H1 (cell line): ENCODE data around the gene ADAMTS20. TPM values are rescaled to one million over a fixed set of nuclear protein-coding genes. Genes with fewer than 3 reads are reported as not detected.

Experiments used
- CTCF ChIA-PET: fragments of 300-600 bp; sonication (Branson Sonifier 250); formaldehyde crosslinking; loops from one replicate; lab custom pipeline; 2021; ENCODE audit not compliant: partially characterized antibody; lab: Charles Lee
- POLR2A ChIA-PET: fragments of 300-600 bp; sonication (Branson Sonifier 250); formaldehyde crosslinking; loops from one replicate; lab custom pipeline; 2021; ENCODE audit warnings: inconsistent platforms; ENCODE audit not compliant: partially characterized antibody; lab: Charles Lee
- DNase-seq, 2 experiments: peaks; one replicate each; pipeline versions ENCODE4 v3.0.0 to v3.0.0-alpha.2; 2010 to 2022; ENCODE audit warnings: low spot score in 2 of 2, low read depth in 1 of 2, mixed read lengths in 1 of 2
- FAIRE-seq: peaks from 2 replicates; lab custom pipeline; 2011; peaks lifted over from hg19 to GRCh38; lab: Jason Lieb, UNC
- H2AFZ ChIP-seq: 2 replicates; pipeline ENCODE4 v1.8.1; 2012; ENCODE audit warnings: low read length, inconsistent platforms
- H2AK5ac ChIP-seq: 2 replicates; pipeline ENCODE4 v1.6.1; 2013; ENCODE audit warnings: low read depth, low read length
- H2BK120ac ChIP-seq: replicated peaks from 2 replicates; pipeline ENCODE3; 2013; ENCODE audit warnings: low read depth, low read length, inconsistent platforms
- H2BK12ac ChIP-seq: 2 replicates; pipeline ENCODE4 v1.6.1; 2013; ENCODE audit warnings: low read depth, low read length
- H2BK15ac ChIP-seq: 2 replicates; pipeline ENCODE4 v1.6.1; 2013; ENCODE audit warnings: low read length
- H2BK20ac ChIP-seq: 2 replicates; pipeline ENCODE4 v1.6.1; 2013; ENCODE audit warnings: low read length
- H2BK5ac ChIP-seq: 2 replicates; pipeline ENCODE4 v1.6.1; 2013; ENCODE audit warnings: low read depth, low read length
- H3K14ac ChIP-seq: 2 replicates; pipeline ENCODE4 v1.6.1; 2013; ENCODE audit warnings: inconsistent platforms; ENCODE audit not compliant: insufficient read length
- H3K18ac ChIP-seq: 2 replicates; pipeline ENCODE4 v1.6.1; 2013; ENCODE audit warnings: low read length; ENCODE audit errors: extremely low read depth
- H3K23ac ChIP-seq: 2 replicates; pipeline ENCODE4 v1.6.1; 2013; ENCODE audit warnings: inconsistent platforms; ENCODE audit not compliant: insufficient read length
- H3K23me2 ChIP-seq: 2 replicates; pipeline ENCODE4 v1.6.1; 2013; ENCODE audit warnings: low read depth, low read length
- H3K27ac ChIP-seq: 2 replicates; pipeline ENCODE4 v1.6.1; 2011; ENCODE audit warnings: low read depth, low read length, inconsistent platforms
- H3K27me3 ChIP-seq, 4 experiments: replicated peaks in 1 of 4; 1 replicate in 1 of 4; 2 replicates in 3 of 4; pipeline versions ENCODE4 v1.6.1 to v1.8.1; 2011 to 2013; ENCODE audit warnings: low read length in 3 of 4, mild to moderate bottlenecking in 3 of 4, inconsistent platforms in 2 of 4, mixed read lengths in 2 of 4, moderate library complexity in 1 of 4; ENCODE audit not compliant: control insufficient read depth in 3 of 4, insufficient read depth in 3 of 4; ENCODE audit errors: extremely low read depth in 1 of 4
- H3K36me3 ChIP-seq, 4 experiments: 2 replicates each; pipeline versions ENCODE4 v1.6.1 to v1.8.1; 2011 to 2013; ENCODE audit warnings: mild to moderate bottlenecking in 4 of 4, low read length in 3 of 4, moderate library complexity in 2 of 4, control low read depth in 1 of 4, inconsistent platforms in 1 of 4; ENCODE audit not compliant: insufficient read depth in 4 of 4, control insufficient read depth in 2 of 4
- H3K4ac ChIP-seq: replicated peaks from 2 replicates; pipeline ENCODE3; 2013; ENCODE audit warnings: low read length, low read depth, mixed read lengths, inconsistent platforms; ENCODE audit not compliant: insufficient read length
- H3K4me1 ChIP-seq, 4 experiments: replicated peaks in 1 of 4; 1 replicate in 1 of 4; 2 replicates in 3 of 4; pipeline versions ENCODE4 v1.6.1 to v1.8.1; 2011 to 2013; ENCODE audit warnings: low read length in 3 of 4, inconsistent platforms in 2 of 4, mixed read lengths in 1 of 4; ENCODE audit not compliant: insufficient read depth in 4 of 4, control insufficient read depth in 3 of 4
- H3K4me2 ChIP-seq, 2 experiments: 2 replicates each; pipeline versions ENCODE4 v1.6.1 to v1.8.1; 2011 to 2013; ENCODE audit warnings: low read depth in 2 of 2, low read length in 2 of 2, control low read depth in 1 of 2, inconsistent platforms in 1 of 2, mild to moderate bottlenecking in 1 of 2; ENCODE audit not compliant: insufficient read depth in 1 of 2
- H3K4me3 ChIP-seq, 4 experiments: fragments of 200-600, 300-600 bp in 1 of 4; sonication (generic), shearing (Covaris generic), sonication (Bioruptor Twin) in 1 of 4; 2 replicates each; pipeline versions ENCODE4 v1.5.1 to v1.8.1; 2011 to 2016; ENCODE audit warnings: low read length in 4 of 4, low read depth in 3 of 4, control low read depth in 2 of 4, inconsistent platforms in 2 of 4, mild to moderate bottlenecking in 2 of 4, mixed read lengths in 1 of 4, moderate library complexity in 1 of 4; ENCODE audit not compliant: insufficient read depth in 2 of 4; ENCODE audit errors: extremely low read depth in 1 of 4
- H3K56ac ChIP-seq: replicated peaks from 2 replicates; pipeline ENCODE3; 2013; ENCODE audit warnings: low read depth, mild to moderate bottlenecking, mixed read lengths, low read length, inconsistent platforms; ENCODE audit not compliant: insufficient read length
- H3K79me1 ChIP-seq: 2 replicates; pipeline ENCODE4 v1.6.1; 2013; ENCODE audit warnings: low read depth, low read length, control low read depth
- H3K79me2 ChIP-seq, 2 experiments: 2 replicates each; pipeline versions ENCODE4 v1.6.1 to v1.8.1; 2012 to 2013; ENCODE audit warnings: low read length in 2 of 2, mild to moderate bottlenecking in 2 of 2, inconsistent platforms in 1 of 2; ENCODE audit not compliant: insufficient read depth in 2 of 2, control insufficient read depth in 1 of 2
- H3K9ac ChIP-seq, 4 experiments: replicated peaks in 1 of 4; 1 replicate in 1 of 4; 2 replicates in 3 of 4; pipeline versions ENCODE4 v1.6.1 to v1.8.1; 2011 to 2013; ENCODE audit warnings: low read depth in 3 of 4, low read length in 3 of 4, control low read depth in 2 of 4, mild to moderate bottlenecking in 2 of 4, moderate library complexity in 2 of 4, inconsistent platforms in 1 of 4; ENCODE audit errors: extremely low read depth in 1 of 4
- H3K9me3 ChIP-seq, 2 experiments: 2 replicates each; pipeline versions ENCODE4 v1.6.1 to v1.8.1; 2012 to 2013; ENCODE audit warnings: mild to moderate bottlenecking in 2 of 2, moderate library complexity in 2 of 2, control low read depth in 1 of 2, inconsistent platforms in 1 of 2, low read depth in 1 of 2, low read length in 1 of 2, mixed read lengths in 1 of 2; ENCODE audit not compliant: insufficient read depth in 2 of 2
- H4K20me1 ChIP-seq, 2 experiments: replicated peaks in 1 of 2; 2 replicates each; pipeline versions ENCODE3 to v1.8.1; 2011 to 2013; ENCODE audit warnings: inconsistent platforms in 2 of 2, low read length in 2 of 2, mild to moderate bottlenecking in 1 of 2; ENCODE audit not compliant: insufficient read depth in 2 of 2, control insufficient read depth in 1 of 2
- H4K5ac ChIP-seq: 2 replicates; pipeline ENCODE4 v1.6.1; 2013; ENCODE audit warnings: low read length, low read depth, mixed read lengths, inconsistent platforms; ENCODE audit not compliant: insufficient read length
- H4K8ac ChIP-seq: 2 replicates; pipeline ENCODE4 v1.8.0; 2013; ENCODE audit warnings: mild to moderate bottlenecking, moderate library complexity, low read length, inconsistent platforms; ENCODE audit not compliant: insufficient read depth; ENCODE audit errors: extremely low read depth
- H4K91ac ChIP-seq: replicated peaks from 2 replicates; pipeline ENCODE3; 2013; ENCODE audit warnings: low read length, mixed read lengths, inconsistent platforms; ENCODE audit not compliant: insufficient read length
- RNF2 ChIP-seq: fragments of 200-900, 300-1000 bp; sonication (generic); IDR thresholded peaks from 2 replicates; pipeline ENCODE4 v1.7.1; 2016; ENCODE audit warnings: borderline replicate concordance, low read depth, mild to moderate bottlenecking, antibody characterized with exemption, low read length; ENCODE audit not compliant: poor library complexity, severe bottlenecking; ENCODE audit errors: missing control alignments
- SP2 ChIP-seq: IDR thresholded peaks from 2 replicates; pipeline ENCODE4 v1.6.1; 2012; ENCODE audit warnings: mild to moderate bottlenecking, low read length, inconsistent platforms
- WGBS, 2 experiments: shearing (Covaris generic) in 1 of 2; methylation state at CpG; one replicate each; pipeline versions ENCODE4 v1.1.6 to v1.1.7; 2013 to 2015; ENCODE audit warnings: low lambda C conversion rate in 2 of 2, mixed read lengths in 2 of 2, inconsistent platforms in 1 of 2, low coverage in 1 of 2, missing lambda C conversion rate in 1 of 2; ENCODE audit not compliant: insufficient replicate concordance in 2 of 2, insufficient coverage in 1 of 2, insufficient read length in 1 of 2; ENCODE audit errors: extremely low coverage in 1 of 2, missing lambda C conversion rate in 1 of 2; 5-methylcytosine and 5-hydroxymethylcytosine counted together
- polyA plus RNA-seq, 7 experiments: library from polyadenylated mRNA; depleted of rRNA in 3 of 7; stranded (reverse) in 5 of 7; unstranded in 2 of 7; fragments of >200 nt in 5 of 7; fragments of 200-250 nt in 2 of 7; gene quantifications; 1 replicate in 5 of 7; 2 replicates in 1 of 7; 4 replicates in 1 of 7; pipeline versions ENCODE4 v1.2.1 to v1.2.3, GENCODE V29; 2011 to 2013; ENCODE audit warnings: missing spikeins in 2 of 7, mixed read lengths in 2 of 7
- total RNA-seq: library from RNA; stranded (reverse); fragmentation: NEBNext Ultra II Directional; extraction: Animal tissue kit (Norgen Biotek cat#: 25700); gene quantifications from 2 replicates; pipeline ENCODE4 v1.2.1, GENCODE V29; 2021

ADAMTS20 gene
- total and polyA plus RNA-seq, 2 of the 8 experiments (the other 6 are each of a cell fraction or from before 2014, with no cell fraction given), result 2.9 to 5.1 TPM

DNA sequence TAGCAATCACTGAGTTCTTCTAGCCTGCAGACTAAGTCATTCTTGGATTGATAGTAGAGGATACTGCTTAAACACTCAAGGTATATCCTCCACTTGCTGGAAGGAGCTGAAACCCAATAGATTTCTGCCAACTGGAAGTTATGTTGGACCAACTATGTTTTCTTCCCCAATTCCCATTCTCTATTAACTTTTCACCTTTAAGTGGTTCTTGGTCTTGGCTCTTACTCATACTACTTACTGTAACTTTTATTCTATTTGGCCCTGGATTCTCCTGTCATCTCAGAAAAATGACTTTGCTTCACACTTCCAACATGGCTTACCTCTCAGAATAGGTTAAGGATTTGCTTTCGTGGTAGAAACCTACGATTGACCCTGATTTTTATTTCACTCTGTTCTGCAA lies 244.9 kb downstream of the ADAMTS20 start:
- Histone ChIP-seq H2BK15ac (no peak overlapping the region), H3K23ac (no peak overlapping the region), H2BK5ac (no peak overlapping the region), H3K36me3 (no peaks in the 10 kb centered on the region), H4K91ac (no peak overlapping the region), H3K14ac (no peak overlapping the region), H4K20me1 (no peaks in the 10 kb centered on the region), H3K4me2 (no peak overlapping the region), H2AK5ac (no peak overlapping the region), H2BK12ac (no peak overlapping the region), H3K4ac (no peak overlapping the region), H3K9me3 (no peaks in the 10 kb centered on the region), H4K5ac (no peak overlapping the region), H4K8ac (no peak overlapping the region), H2AFZ (no peak overlapping the region), H2BK20ac (no peak overlapping the region), H2BK120ac (no peak overlapping the region), H3K9ac (no peak overlapping the region), H3K79me1 (no peaks in the 10 kb centered on the region), H3K27me3 (no peaks in the 10 kb centered on the region), H3K18ac (no peak overlapping the region), H3K23me2 (no peaks in the 10 kb centered on the region), H3K4me3 (no peak overlapping the region), H3K4me1 (no peaks in the 10 kb centered on the region), H3K27ac (no peak overlapping the region), H3K79me2 (no peaks in the 10 kb centered on the region), H3K56ac (no peak overlapping the region)
- DNase-seq, result no peak
- WGBS, 2 experiments, result 91% methylated on average over 2 of the region's 2 CpGs; no CpG with 5 or more reads in 1 of the 2 experiments
- CTCF ChIA-PET, result no interaction called here
- POLR2A ChIA-PET, result no interaction called here
- no peak for FAIRE-seq
- TF ChIP-seq RNF2 (no peak), SP2 (no peak)
